Transverse colon (tissue), 4 donors: Measurements from ENCODE around the gene GABRD. TPM values are rescaled to one million over a fixed set of nuclear protein-coding genes. Genes with fewer than 3 reads are reported as not detected.

Source experiments
- DNase-seq: peaks from one replicate; pipeline ENCODE4 v3.0.0-alpha.2; 2019
- H3K27ac ChIP-seq, 4 donors: fragments of 200-600 bp; sonication (generic); 2 replicates each; pipeline ENCODE4 v1.5.1; 2016 to 2018; ENCODE audit warnings: inconsistent platforms in 4 of 4
- H3K27me3 ChIP-seq: fragments of 200-600 bp; sonication (generic); 2 replicates; pipeline ENCODE4 v1.5.1; 2017; ENCODE audit warnings: inconsistent platforms
- H3K36me3 ChIP-seq, 4 donors: fragments of 200-600 bp; sonication (generic); 2 replicates each; pipeline ENCODE4 v1.5.1; 2017 to 2019; ENCODE audit warnings: inconsistent platforms in 4 of 4
- H3K4me1 ChIP-seq, 4 donors: fragments of 200-600 bp; sonication (generic); 2 replicates each; pipeline ENCODE4 v1.5.1; 2017 to 2020; ENCODE audit warnings: inconsistent platforms in 4 of 4
- H3K4me3 ChIP-seq, 4 donors: fragments of 200-600 bp; sonication (generic); 1 replicate in 1 of 4; 2 replicates in 3 of 4; pipeline versions ENCODE4 v1.5.1 to v1.6.1; 2017 to 2019; ENCODE audit warnings: inconsistent platforms in 4 of 4
- H3K9me3 ChIP-seq, 2 donors: fragments of 200-600 bp; sonication (generic); 2 replicates each; pipeline ENCODE4 v1.5.1; 2017 to 2019; ENCODE audit warnings: inconsistent platforms in 2 of 2
- CTCF ChIP-seq, 5 experiments: fragments of 200-600 bp in 3 of 5; fragments of 450-650 bp in 2 of 5; sonication (generic) in 3 of 5; IDR thresholded peaks; 1 replicate in 2 of 5; 2 replicates in 3 of 5; pipeline ENCODE4 v1.5.1; 2016 to 2017; ENCODE audit warnings: antibody characterized with exemption in 5 of 5, inconsistent platforms in 3 of 5, mild to moderate bottlenecking in 2 of 5, moderate library complexity in 1 of 5
- EP300 ChIP-seq: sonication (generic); formaldehyde crosslinking; IDR thresholded peaks from one replicate; pipeline ENCODE4 v1.6.1; 2017; ENCODE audit warnings: antibody characterized with exemption, low read depth
- POLR2A ChIP-seq: fragments of 450-650 bp; IDR thresholded peaks from one replicate; pipeline ENCODE4 v1.6.1; 2016; ENCODE audit warnings: antibody characterized with exemption, mild to moderate bottlenecking, moderate library complexity
- POLR2AphosphoS5 ChIP-seq, 3 donors: sonication (generic); formaldehyde crosslinking; IDR thresholded peaks; one replicate each; pipeline ENCODE4 v1.6.1; 2016; ENCODE audit warnings: antibody characterized with exemption in 3 of 3
- WGBS, 2 donors: methylation state at CpG; one replicate each; pipeline ENCODE4 v1.1.5; 2018; ENCODE audit warnings: low coverage in 1 of 2; 5-methylcytosine and 5-hydroxymethylcytosine counted together
- in situ Hi-C, 4 donors: fragments of 200-750 bp; cut with MboI; loops; one replicate each; pipeline versions ENCODE4 v1.15.0 to v1.15.1; 2017; ENCODE audit warnings: low sequenced_read_pairs in 3 of 4, low pct_ligation_motif_present in 1 of 4, low pct_unique_long_range_greater_than_20kb in 1 of 4
- intact Hi-C: fragments of 100-400 bp; cut with DNase I; formaldehyde crosslinking; loops from one replicate; pipeline ENCODE4 v1.15.1; 2023; ENCODE audit warnings: low total_unique reads
- total RNA-seq, 4 donors: library from RNA; depleted of rRNA; stranded (reverse); fragments of >200 nt; gene quantifications; one replicate each; pipeline ENCODE4 v1.1.0, GENCODE V29; 2016

The GABRD gene
- total RNA-seq, 4 donors from 2014 or later: not detected

DNA sequence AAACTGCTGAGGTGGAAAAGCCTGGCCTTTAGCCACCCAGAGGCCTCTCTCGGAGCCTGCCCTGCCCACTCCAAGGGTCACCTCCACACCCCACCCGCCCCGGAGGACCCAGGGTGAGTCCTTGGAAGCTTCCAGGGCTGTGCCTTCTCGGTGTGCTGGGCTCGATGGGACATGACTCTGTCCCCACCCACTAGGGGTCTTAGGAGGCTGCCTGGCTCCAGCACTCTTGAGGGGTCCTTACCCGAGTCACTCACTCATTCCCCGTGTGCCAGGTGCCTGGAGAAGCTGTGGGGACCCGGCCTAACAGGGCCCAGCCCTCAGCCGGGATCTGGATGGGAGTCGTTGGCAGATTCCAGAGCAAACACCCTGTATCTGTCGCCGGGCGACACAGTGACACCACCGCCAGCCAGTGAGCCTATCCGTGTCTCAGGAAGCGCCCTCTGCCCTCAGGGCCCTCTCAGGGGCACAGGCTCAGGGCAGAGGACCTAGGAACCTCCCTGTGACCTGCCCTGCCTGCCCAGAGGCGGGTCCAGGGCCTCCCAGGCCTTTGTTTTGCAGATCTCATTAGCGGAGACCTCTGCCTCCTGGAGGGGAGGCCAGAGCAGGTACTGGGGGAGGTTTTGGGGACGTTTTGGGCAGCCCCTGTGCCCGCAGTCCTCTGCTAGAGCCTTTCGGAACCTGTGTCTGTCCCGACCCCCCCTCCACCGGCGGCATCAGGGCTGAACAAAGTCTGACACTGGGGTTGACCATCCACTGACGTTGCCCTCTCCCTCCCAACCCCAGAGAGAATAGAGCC is 28.0 kb downstream of the GABRD start:
- in situ Hi-C loops (loop anchor here in 3 of 4 donors (10.0 kb wide), 2 partner anchors 82 to 92 kb away; no protein-coding TSS in a partner anchor), intact Hi-C loops (no loop called here)
- peaks cover 21 to 67% (median 60%) of the 10 kb centered on the region in 4 donors for H3K4me1 ChIP-seq
- WGBS, 2 donors: 20 to 63% methylated on average over 1 to 25 of the region's 25 CpGs
- no peaks in the 10 kb centered on the region for H3K9me3 ChIP-seq
- H3K27ac ChIP-seq: peak overlapping the region; percentile 66 to 86 (median 70)
- no peak overlapping the region for H3K4me3 ChIP-seq
- peak; percentile 41 for TF ChIP-seq POLR2A
- TF ChIP-seq EP300: no peak
- TF ChIP-seq POLR2AphosphoS5 (IDR thresholded peaks at IDR 0.05): peak in 1 of 3 donors; percentile 4
- peaks cover 44% of the 10 kb centered on the region for H3K27me3 ChIP-seq
- peak; percentile 78 for DNase-seq
- no peaks in the 10 kb centered on the region for H3K36me3 ChIP-seq

DNA sequence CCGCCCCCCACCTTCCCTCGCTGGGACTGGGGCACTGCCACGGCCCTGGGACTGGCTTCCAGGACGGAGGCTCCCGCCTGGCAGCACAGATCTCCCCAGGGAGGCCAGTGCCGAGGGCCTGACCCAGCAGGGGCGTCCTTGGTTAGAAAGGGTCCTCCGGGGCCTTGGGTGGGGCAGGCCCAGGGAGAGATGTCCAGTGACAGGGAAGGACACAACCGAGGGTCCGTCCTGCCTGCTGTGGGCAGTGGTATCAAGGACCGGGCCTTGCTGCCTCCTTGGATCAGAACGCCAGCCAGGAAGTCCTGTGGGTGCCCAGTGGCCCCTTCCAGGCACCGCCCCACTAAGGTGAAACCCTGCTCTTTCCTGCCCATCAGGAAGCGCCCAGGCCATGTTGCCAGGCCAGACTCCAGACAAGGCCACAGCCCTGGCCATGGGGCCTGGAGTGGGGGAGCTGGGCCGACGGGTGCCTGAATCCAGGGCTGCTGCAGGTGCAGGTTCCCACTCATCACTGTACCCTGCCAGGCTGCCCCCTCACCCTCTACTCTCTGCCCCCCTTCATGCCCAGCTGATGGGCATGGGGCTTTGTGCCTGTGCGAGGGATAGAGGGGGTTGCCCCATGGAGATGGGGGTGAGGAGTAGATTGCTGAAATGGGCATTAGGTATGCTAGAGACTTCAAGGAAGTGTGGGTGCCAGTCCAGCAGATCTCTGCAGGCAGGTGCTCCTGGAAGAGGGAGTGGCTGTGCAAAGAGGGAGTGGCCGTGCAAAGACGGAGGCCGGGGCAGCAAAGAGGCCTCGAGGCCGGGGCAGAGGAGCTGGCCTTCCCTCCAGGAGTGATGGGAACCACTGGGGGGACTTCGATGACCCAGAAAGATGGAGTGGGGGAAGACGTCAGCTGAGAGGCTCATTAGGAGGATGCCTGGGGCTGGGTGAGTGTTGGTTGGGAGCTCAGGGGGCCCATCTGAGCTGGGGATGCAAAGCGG is 28.9 kb downstream of the GABRD start:
- peak; percentile 76 for DNase-seq
- peak overlapping the region; percentile 66 to 86 (median 70) for H3K27ac ChIP-seq
- WGBS, 2 donors: 75 to 77% methylated on average over 1 to 20 of the region's 25 CpGs
- H3K36me3 ChIP-seq: no peaks in the 10 kb centered on the region
- in situ Hi-C loops (loop anchor here in 3 of 4 donors (10.0 kb wide), 2 partner anchors 83 to 93 kb away; no protein-coding TSS in a partner anchor), intact Hi-C loops (no loop called here)
- peaks cover 21 to 72% (median 62%) of the 10 kb centered on the region in 4 donors for H3K4me1 ChIP-seq
- peak; percentile 15 for TF ChIP-seq POLR2A
- TF ChIP-seq CTCF (IDR thresholded peaks at IDR 0.05): no peak
- TF ChIP-seq EP300: no peak
- peak in 1 of 3 donors; percentile 11 for TF ChIP-seq POLR2AphosphoS5 (IDR thresholded peaks at IDR 0.05)
- peaks cover 44% of the 10 kb centered on the region for H3K27me3 ChIP-seq
- no peaks in the 10 kb centered on the region for H3K9me3 ChIP-seq
- no peak overlapping the region for H3K4me3 ChIP-seq

DNA sequence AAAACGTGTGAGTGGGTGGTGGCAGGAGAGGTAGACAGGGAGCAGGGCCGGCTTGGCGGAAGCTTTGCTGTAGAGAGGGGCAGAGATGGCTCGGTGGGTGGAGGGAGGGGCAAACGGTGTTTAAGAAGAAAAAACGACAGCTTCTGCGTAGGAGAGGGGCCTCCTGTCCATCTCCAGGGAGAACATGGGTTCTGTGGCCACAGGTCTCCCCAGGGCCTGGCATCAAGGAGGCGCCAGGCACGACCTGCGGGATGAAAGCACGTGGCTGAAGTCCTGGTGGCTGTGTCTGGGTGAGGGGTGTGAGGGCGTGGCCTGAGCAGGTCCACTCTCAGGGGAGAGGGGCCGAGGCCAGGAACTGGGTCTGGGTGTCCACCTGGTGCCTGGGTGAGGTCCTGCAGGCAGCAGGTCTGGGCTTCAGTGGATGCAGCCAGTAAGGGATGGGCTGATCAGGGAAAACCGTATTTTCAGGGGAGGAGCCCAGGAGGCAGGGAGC is 30.1 kb downstream of the GABRD start:
- TF ChIP-seq POLR2AphosphoS5 (IDR thresholded peaks at IDR 0.05) (no peak), CTCF (IDR thresholded peaks at IDR 0.05) (peak; percentile 45 to 81 (median 49)), EP300 (no peak), POLR2A (no peak)
- H3K36me3 ChIP-seq: no peaks in the 10 kb centered on the region
- H3K9me3 ChIP-seq: no peaks in the 10 kb centered on the region
- peak overlapping the region; percentile 82 to 91 (median 86) for H3K27ac ChIP-seq
- peaks cover 44% of the 10 kb centered on the region for H3K27me3 ChIP-seq
- H3K4me3 ChIP-seq: peak overlapping the region in 3 of 4 donors; percentile 69 to 78 (median 75)
- intact Hi-C loops (no loop called here), in situ Hi-C loops (loop anchor here in 3 of 4 donors (10.0 kb wide), 2 partner anchors 84 to 94 kb away; no protein-coding TSS in a partner anchor)
- WGBS, 2 donors: 46 to 66% methylated on average over 8 to 14 of the region's 14 CpGs
- peaks cover 21 to 72% (median 55%) of the 10 kb centered on the region in 4 donors for H3K4me1 ChIP-seq
- DNase-seq: peak; percentile 56

- no peaks in the 10 kb centered on the region for H3K9me3 ChIP-seq
- H3K27ac ChIP-seq: peak within 1 kb of the TSS; percentile 82 to 91 (median 86)
- H3K4me3 ChIP-seq: peak within 1 kb of the TSS; percentile 43 to 78 (median 72)
- TF ChIP-seq CTCF (IDR thresholded peaks at IDR 0.05) (peak in 1 of 5 experiments; percentile 17), POLR2A (peak; percentile 70), EP300 (no peak), POLR2AphosphoS5 (IDR thresholded peaks at IDR 0.05) (peak; percentile 14 to 69 (median 67))
- peaks cover 44% of the 10 kb centered on the region for H3K27me3 ChIP-seq
- intact Hi-C loops: no loop called here
- peaks cover 21 to 67% (median 49%) of the 10 kb centered on the region in 4 donors for H3K4me1 ChIP-seq
- no peaks in the 10 kb centered on the region for H3K36me3 ChIP-seq
- in situ Hi-C loops: loop anchor here in 3 of 4 donors (10.0 kb wide), 2 partner anchors 85 to 95 kb away; no protein-coding TSS in a partner anchor
- peak; percentile 97 for DNase-seq
- WGBS, 2 donors: 8% methylated on average over 23 of the region's 83 CpGs; no CpG with 5 or more reads in 1 of the 2 donors
Observed at GRCh38 chr1:2049718-2050431, 30.7 kb downstream of the GABRD start, which contains the start of gene PRKCZ. Gene PRKCZ, plus strand, starts transcription at chr1:2050411. Its CDS starts 220 bp downstream, at chr1:2050631.
